Measurements from ENCODE around the gene NPIPA8.
"Not testable (repeated sequence)": the region's sequence is repeated elsewhere in the genome, so short reads cannot be mapped to it uniquely, and the experiment has no call there.

Gene NPIPA8

GRCh38 chr16:18270171-18270570 lies 66.4 kb downstream of the NPIPA8 start:
- DNase-seq, result not testable (repeated sequence)

Measured in suppressor macrophage treated with lipopolysaccharide for 1 hour (primary cell).